ENCODE measurements around the gene PLLP.
"Not testable (repeated sequence)": the region's sequence is repeated elsewhere in the genome, so short reads cannot be mapped to it uniquely, and the experiment has no call there.

The PLLP gene

GRCh38 chr16:57271063-57271345 lies 13.5 kb downstream of the PLLP start:
- DNase-seq, result no peak

- no peak for DNase-seq
These were observed 14.0 kb downstream of the PLLP start for GRCh38 chr16:57270221-57271062.

DNA sequence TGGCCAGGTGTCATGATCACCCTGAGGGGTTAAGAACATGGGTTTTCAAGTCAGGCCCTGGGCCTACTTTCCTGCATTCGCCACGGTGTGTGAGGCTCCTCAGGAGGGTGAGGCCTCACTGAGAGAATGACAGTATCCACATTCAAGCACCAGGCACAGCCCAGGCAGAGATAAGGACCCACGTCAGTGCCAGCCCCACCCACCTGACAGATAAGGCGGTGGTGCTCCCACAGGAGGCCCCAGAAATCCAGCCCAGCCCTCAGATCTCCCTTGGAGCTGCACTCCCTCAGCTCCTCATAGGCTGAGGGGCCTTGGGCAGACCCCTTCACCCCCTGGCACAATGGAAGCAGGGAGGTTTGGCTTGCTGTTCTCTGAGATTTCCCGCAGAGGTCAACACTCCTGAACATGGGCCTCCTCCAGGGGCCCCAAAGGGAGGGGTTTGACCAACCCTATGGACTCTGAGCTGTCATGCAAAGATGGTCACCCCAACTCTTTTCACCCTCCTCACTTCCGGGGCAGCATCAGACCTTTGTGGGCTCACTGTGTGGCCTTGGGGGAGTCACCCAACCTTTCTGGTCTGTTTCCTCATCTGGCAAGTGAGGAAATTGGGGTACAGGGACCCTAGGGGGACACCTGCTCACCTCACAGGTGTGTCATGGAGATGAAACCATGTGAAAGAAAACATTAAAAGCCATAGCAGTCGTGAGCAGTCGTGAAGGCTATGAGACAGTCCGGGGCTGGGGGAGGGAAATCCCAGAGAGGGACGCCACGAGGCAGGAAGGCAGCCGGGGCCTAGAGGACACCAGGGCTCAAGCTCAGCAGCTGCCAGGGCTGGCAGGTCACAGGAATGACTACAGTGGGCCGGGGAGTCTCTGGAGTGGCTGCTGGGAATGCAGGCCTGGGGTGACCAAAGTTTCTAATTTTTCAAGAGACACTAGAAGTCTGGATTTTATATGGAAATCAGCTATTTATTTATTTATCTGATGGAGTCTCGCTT lies 15.4 kb downstream of the PLLP start:
- DNase-seq, result no peak

DNA sequence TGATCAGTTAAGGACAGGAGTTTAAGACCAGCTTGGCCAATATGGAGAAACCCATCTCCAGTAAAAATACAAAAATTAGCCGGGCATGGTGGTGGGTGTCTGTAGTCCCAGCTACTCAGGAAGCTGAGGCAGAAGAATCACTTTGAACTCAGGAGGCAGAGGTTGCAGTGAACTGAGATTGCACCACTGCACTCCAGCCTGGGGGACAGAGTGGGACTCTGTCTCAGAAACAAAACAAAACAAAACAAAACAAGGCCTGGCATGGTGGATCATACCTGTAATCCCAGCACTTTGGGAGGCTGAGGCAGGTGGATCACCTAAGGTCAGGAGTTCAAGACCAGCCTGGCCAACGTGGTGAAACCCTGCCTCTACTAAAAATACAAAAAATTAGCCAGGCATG lies 17.1 kb downstream of the PLLP start:
- DNase-seq, result not testable (repeated sequence)

GRCh38 chr16:57266531-57267260 lies 17.8 kb downstream of the PLLP start:
- peak in 1 of 3 experiments; percentile 19 for DNase-seq

DNA sequence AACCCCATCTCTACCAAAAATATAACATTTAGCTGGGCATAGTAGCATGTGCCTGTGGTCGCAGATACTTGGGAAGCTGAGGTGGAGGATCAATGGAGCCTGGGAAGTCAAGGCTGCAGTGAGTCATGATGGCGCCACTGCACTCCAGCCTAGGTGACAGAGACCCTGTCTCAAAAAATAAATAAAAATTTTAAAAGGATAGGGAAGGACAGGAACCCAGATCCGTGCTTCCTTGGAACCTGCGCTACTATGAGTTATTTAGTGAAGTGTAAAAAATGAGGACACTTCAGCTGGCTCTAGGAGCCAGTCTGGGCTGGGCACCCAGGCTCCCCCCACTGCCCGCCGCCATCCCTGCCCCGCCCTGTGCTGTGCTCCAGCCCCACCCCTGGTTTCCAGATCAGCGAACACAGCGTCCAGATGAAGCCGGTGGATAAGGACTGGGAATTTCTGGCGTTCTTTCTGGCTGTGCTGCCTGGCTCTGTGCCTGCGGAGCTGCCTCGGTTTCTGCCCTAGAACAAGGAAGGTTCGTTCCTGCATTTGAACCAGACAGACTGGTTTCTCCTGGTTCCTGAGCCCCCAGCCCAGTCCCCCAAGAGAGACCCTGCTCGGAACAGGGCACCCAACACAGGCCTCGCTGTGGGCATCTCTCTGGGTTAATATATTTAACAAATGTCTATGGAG lies 18.5 kb downstream of the PLLP start:
- peak in 1 of 3 experiments; percentile 47 for DNase-seq

DNA sequence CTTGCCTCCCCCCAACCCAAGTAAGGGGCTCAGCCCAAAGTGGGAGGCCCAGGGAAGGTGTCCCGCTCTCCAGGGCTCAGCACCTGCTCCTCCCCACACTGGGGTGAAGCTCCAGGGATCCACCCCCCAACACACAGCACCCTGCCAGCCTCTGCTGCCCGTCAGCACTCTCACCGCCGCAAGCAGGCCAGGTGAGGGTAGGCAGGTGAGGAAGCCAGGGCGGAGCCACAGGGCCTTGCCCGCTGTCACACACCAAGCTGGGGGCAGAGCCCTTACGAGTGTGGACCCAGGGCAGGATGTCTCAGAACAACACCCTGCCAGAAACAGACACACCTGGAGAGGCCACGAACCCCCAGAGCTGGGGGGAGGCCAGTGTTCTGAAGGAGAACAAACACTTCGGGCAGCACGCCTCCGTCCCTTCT lies 19.5 kb downstream of the PLLP start:
- no peak for DNase-seq

- no peak for DNase-seq
These were observed 20.1 kb downstream of the PLLP start for GRCh38 chr16:57264381-57264780.

GRCh38 chr16:57263541-57264351 lies 20.7 kb downstream of the PLLP start:
- no peak for DNase-seq

DNA sequence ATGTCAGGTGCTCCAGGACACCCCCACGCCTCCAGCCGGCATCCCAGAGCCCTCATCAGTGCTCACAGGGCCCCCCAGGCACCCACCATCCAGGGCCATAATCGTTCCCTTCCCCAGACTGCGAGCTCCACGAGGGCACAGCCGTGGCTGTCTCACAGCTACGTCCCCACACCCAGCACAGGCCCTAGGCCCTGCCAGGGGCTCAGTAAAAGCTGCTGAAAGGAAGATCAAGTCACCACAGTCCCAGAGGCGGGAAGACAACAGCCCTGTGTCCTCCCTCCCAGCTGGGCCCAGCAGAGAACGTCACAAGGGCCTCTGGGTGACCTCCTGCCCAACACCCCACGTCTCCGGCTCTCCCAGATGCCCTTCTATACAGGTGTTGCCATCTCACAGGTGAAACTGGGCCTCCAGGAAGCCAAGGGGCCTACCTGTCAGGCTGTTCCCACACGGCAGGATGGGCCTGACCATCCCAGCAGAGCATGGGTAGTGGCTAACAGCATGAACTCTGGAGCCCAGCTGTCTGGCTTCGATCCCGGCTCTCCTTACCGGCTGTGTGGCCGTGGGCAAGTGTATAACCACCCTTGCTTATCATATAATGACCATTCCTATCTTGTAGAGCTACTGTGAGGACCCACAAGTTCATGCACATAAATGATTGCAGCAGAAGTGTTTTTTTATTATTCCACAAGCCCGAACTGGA lies 21.5 kb downstream of the PLLP start:
- no peak for DNase-seq

- DNase-seq, result no peak
These were observed 22.7 kb downstream of the PLLP start for GRCh38 chr16:57261806-57262205.

DNA sequence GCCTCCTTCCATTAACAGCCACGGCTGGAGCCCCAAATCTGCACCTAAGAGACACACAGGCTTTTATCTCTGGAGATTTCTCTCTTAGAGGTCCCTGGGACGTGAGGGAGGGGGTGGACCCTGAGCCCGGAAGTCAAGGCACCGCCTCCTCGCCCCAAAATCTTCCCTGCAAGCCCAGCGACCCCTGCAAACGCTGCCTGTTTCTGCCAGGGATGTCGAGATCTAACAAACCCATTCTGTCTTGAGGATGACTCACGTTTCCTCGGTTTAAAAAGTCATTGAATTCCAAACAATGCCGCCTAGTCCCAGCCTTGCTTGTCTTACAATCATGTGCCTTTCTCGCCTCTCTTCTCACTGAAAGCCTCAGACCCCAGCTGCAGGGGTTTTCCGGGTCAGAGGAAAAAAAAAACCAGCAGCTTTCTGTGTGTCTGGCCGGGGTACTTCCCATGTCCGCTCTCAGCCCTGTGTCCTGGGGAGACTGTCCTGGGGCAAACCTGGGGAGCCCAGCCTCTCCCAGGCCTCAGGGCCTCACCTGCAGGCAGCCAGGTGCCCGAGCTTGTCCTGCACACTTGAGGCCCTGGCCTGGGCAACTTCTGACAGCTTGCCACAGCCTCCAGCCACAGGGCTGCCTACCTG lies 24.1 kb downstream of the PLLP start:
- no peak for DNase-seq

- no peak for DNase-seq
These were observed 25.5 kb downstream of the PLLP start for GRCh38 chr16:57258910-57259475.

- DNase-seq, result no peak
These were observed 26.1 kb downstream of the PLLP start for GRCh38 chr16:57258226-57258909.

DNA sequence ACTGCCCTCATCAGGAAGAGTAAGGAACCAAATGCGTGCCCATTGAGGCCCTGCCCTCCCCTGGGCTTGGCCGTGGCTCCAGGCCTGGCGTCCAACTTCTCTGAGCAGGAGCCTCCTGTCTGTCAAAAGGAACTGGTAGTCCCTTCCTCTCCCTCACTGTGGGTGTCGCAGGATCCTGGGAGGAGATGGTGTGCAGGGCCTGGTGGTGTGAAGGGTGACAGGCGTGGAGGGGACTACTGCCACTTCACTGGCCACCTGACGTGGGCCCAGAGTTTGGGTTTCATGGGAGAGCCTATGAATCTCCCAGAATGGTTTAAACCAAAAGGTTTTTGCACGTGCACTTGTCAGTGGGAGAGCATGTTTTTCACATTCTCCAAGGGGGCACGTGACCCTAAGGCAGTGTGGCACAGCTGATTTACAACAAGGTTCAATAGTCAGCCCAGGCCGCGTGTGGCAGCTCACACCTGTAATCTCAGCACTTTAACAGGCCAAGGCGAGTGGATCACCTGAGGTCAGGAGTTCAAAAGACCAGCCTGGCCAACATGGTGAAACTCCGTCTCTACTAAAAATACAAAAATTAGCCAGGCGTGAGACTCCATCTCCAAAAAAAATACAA lies 26.9 kb downstream of the PLLP start:
- no peak for DNase-seq

- no peak for DNase-seq
These were observed 27.7 kb downstream of the PLLP start for GRCh38 chr16:57256601-57257395.

- DNase-seq, result no peak
These were observed 28.6 kb downstream of the PLLP start for GRCh38 chr16:57255686-57256415.
